MM.1S (cell line): ENCODE data around the gene MYH3.

Source experiments
- DNase-seq: peaks from one replicate; pipeline ENCODE4 v3.0.0-alpha.2; 2015
- H2AFZ ChIP-seq: fragments of 300-600 bp; sonication (generic); 2 replicates; pipeline ENCODE4 v1.6.0; 2016; ENCODE audit warnings: antibody characterized with exemption, low read length
- H3F3A ChIP-seq: fragments of 300-600 bp; sonication (generic); 2 replicates; pipeline ENCODE4 v1.6.1; 2016; ENCODE audit warnings: mild to moderate bottlenecking, antibody characterized with exemption, low read length, moderate library complexity, mixed read lengths; ENCODE audit not compliant: insufficient read depth
- H3K27ac ChIP-seq: fragments of 300-600 bp; sonication (generic); 2 replicates; pipeline ENCODE4 v1.5.1; 2016; ENCODE audit warnings: mild to moderate bottlenecking, low read length
- H3K27me3 ChIP-seq: fragments of 300-600 bp; sonication (generic); replicated peaks from 2 replicates; pipeline ENCODE4 v1.6.0; 2016; ENCODE audit warnings: low read length; ENCODE audit not compliant: insufficient read depth
- H3K36me3 ChIP-seq: fragments of 300-600 bp; sonication (generic); replicated peaks from 2 replicates; pipeline ENCODE4 v1.6.1; 2016; ENCODE audit warnings: mild to moderate bottlenecking, low read length, mixed read lengths; ENCODE audit not compliant: insufficient read depth
- H3K4me1 ChIP-seq: fragments of 300-600 bp; sonication (generic); 2 replicates; pipeline ENCODE4 v1.6.1; 2016; ENCODE audit warnings: low read length, mixed read lengths
- H3K4me2 ChIP-seq: fragments of 300-600 bp; sonication (generic); 2 replicates; pipeline ENCODE4 v1.6.0; 2016; ENCODE audit warnings: low read depth, low read length
- H3K4me3 ChIP-seq: fragments of 300-600 bp; sonication (generic); 2 replicates; pipeline ENCODE4 v1.5.1; 2016; ENCODE audit warnings: low read length, mixed read lengths
- H3K79me2 ChIP-seq: fragments of 300-600 bp; sonication (generic); 2 replicates; pipeline ENCODE4 v1.6.1; 2016; ENCODE audit warnings: mixed run types, low read length, mixed read lengths
- H3K9ac ChIP-seq: fragments of 300-600 bp; sonication (generic); 2 replicates; pipeline ENCODE4 v1.6.1; 2016; ENCODE audit warnings: low read length, mixed read lengths
- H3K9me2 ChIP-seq: fragments of 300-600 bp; sonication (generic); replicated peaks from 2 replicates; pipeline ENCODE4 v1.6.1; 2016; ENCODE audit warnings: mild to moderate bottlenecking, low read length, mixed read lengths; ENCODE audit not compliant: insufficient read depth
- H3K9me3 ChIP-seq: fragments of 300-600 bp; sonication (generic); replicated peaks from 2 replicates; pipeline ENCODE4 v1.6.1; 2016; ENCODE audit warnings: mild to moderate bottlenecking, low read length, mixed read lengths; ENCODE audit not compliant: insufficient read depth
- H4K20me1 ChIP-seq: fragments of 300-600 bp; sonication (generic); 2 replicates; pipeline ENCODE4 v1.6.1; 2016; ENCODE audit warnings: mild to moderate bottlenecking, low read length, moderate library complexity, mixed read lengths; ENCODE audit not compliant: insufficient read depth
- CTCF ChIP-seq: fragments of 300-600 bp; sonication (generic); IDR thresholded peaks from 2 replicates; pipeline ENCODE4 v1.5.1; 2016; ENCODE audit warnings: antibody characterized with exemption, low read length, mixed read lengths
- EZH2 ChIP-seq: fragments of 300-600 bp; sonication (generic); optimal IDR thresholded peaks from 2 replicates; pipeline ENCODE3; 2017; ENCODE audit warnings: low read depth, mild to moderate bottlenecking, antibody characterized with exemption, low read length, mixed read lengths
- EZH2phosphoT487 ChIP-seq: fragments of 300-600 bp; sonication (generic); IDR thresholded peaks from 2 replicates; pipeline ENCODE4 v1.6.1; 2018; ENCODE audit warnings: antibody characterized with exemption, low read length

Gene MYH3

GRCh38 chr17:10646392-10646990 lies 10.6 kb downstream of the MYH3 start:
- Histone ChIP-seq H3K4me1 (no peaks in the 10 kb centered on the region), H3K79me2 (no peaks in the 10 kb centered on the region), H3K36me3 (no peaks in the 10 kb centered on the region), H3K9ac (no peak overlapping the region), H2AFZ (no peak overlapping the region), H4K20me1 (no peaks in the 10 kb centered on the region), H3K9me3 (no peaks in the 10 kb centered on the region), H3K4me2 (no peak overlapping the region), H3F3A (no peaks in the 10 kb centered on the region), H3K27ac (no peak overlapping the region), H3K9me2 (no peaks in the 10 kb centered on the region), H3K4me3 (no peak overlapping the region), H3K27me3 (no peaks in the 10 kb centered on the region)
- TF ChIP-seq CTCF (peak; percentile 80), EZH2 (no peak)
- DNase-seq = peak; percentile 62

DNA sequence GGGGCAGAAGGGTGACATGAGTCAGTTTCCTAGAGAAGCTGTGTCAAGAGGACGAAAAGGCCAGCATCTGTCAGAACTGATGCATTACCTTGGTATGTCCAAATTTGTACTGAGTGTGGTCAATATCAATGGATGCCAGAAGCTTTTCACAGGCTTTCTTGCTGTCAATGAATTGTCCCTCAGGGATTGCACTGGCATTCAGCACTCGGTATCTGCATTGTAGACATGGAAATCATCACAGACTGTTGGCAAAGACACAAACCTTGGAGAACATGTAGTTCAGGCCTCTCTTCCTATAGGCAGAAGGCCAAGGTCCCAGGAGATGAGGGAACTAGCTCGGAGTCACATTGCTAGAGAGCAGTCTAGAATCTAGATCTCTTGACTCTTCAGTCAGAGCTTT lies 16.6 kb downstream of the MYH3 start:
- Histone ChIP-seq H3K9ac (no peak overlapping the region), H3K9me3 (no peaks in the 10 kb centered on the region), H3K27me3 (no peaks in the 10 kb centered on the region), H3K4me2 (no peak overlapping the region), H4K20me1 (no peaks in the 10 kb centered on the region), H3K4me1 (peaks cover 3% of the 10 kb centered on the region; the same call in 1 of the 2 replicates), H2AFZ (no peak overlapping the region), H3K9me2 (no peaks in the 10 kb centered on the region), H3K79me2 (no peaks in the 10 kb centered on the region), H3K27ac (no peak overlapping the region), H3F3A (peaks cover 3% of the 10 kb centered on the region; the same call in 1 of the 2 replicates), H3K4me3 (no peak overlapping the region), H3K36me3 (no peaks in the 10 kb centered on the region)
- TF ChIP-seq EZH2 (no peak), EZH2phosphoT487 (no peak), CTCF (no peak)
- no peak for DNase-seq

DNA sequence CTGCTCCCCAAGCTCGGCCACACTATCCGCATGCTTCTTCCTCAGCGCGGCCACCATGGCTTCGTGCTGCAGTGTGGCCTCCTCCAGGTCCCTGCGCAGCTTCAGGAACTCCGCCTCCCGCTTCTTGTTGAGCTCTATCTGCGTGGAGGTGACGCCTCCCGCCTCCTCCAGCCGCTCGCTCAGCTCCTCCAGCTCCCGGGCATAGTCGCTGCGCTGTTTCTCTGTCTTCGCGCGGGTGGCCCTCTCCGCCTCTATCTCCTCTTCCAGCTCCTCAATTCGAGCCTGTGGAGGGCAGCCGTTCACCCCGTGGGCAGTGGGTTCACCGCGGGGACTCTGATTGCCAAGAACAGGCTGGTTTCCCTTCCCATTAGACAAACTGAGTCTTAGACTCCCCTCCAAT lies 19.0 kb downstream of the MYH3 start:
- Histone ChIP-seq H3F3A (peaks cover 16% of the 10 kb centered on the region), H3K9me2 (no peaks in the 10 kb centered on the region), H3K9me3 (no peaks in the 10 kb centered on the region), H3K4me3 (no peak overlapping the region), H2AFZ (no peak overlapping the region), H3K27me3 (no peaks in the 10 kb centered on the region), H3K36me3 (no peaks in the 10 kb centered on the region), H4K20me1 (no peaks in the 10 kb centered on the region), H3K9ac (no peak overlapping the region), H3K4me2 (no peak overlapping the region), H3K27ac (no peak overlapping the region), H3K79me2 (no peaks in the 10 kb centered on the region), H3K4me1 (peaks cover 15% of the 10 kb centered on the region)
- DNase-seq = no peak
- no peak for TF ChIP-seq CTCF
- TF ChIP-seq EZH2 = no peak
- no peak for TF ChIP-seq EZH2phosphoT487
